ENCODE measurements around the gene CBARP. TPM values are rescaled to one million over a fixed set of nuclear protein-coding genes. Genes with fewer than 3 reads are reported as not detected.

Gene CBARP
- total RNA-seq, 1 donor from 2014 or later: 6.2 TPM

DNA sequence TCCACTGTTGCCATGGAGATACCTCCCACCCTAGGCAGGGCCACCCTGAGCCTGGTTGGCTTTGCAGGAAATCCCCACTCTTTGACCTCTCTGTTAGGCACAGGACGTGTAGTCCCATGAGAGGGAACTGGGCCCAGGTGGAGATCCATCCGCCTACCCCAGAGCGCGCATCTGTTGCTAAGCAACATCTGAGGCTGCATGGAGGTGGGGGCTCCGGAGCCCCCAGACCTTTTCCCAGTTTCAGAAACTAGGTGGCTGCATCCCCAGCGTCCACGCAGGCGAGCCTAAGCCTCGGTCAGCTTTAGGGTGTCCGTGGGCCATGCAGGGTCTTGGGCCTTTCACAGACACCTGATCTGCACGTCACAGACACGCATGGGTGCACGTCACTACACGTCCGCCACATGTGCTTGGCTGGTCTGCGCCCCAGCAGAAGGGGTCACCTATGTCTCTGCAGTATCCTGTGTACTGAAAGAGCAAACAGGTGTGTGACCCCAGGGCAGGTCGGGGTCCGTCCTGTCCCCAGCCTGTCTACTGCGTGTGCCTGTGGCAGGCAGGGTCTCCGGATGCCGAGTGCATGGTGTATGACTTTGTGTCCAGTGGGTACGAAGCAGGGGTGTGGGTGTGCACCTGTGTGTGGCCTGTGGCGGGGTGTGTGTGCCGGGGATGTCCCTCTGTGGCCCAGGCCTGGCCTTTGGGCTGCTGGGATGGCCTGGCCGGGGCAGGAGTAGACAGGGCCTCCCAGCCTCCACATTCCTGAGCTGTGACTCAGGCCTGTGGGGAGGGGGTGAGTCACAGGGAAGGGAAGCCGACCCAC lies 27.2 kb upstream of the CBARP start:
- no peak for DNase-seq (ENCODE audit: low spot score)

DNA sequence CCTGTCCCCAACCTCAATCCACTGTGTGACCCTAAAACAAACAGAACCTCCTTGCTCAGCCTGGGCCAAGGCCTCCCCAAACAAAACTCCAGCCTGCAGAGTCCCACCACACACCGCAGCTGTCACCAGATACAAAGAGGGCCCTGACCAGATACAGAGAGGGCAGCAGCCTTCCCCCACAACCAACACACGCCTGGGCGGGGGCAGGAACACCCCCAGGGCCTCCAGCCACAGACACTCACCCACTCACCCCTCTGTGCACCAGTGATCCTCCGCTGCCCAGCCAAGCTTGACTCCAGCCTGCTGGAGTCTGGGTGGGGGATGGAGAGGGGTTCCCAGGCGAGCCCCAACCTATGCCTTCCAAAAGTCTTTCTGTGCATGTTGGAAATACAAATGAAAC lies 25.4 kb upstream of the CBARP start:
- DNase-seq (ENCODE audit: low spot score): no peak

DNA sequence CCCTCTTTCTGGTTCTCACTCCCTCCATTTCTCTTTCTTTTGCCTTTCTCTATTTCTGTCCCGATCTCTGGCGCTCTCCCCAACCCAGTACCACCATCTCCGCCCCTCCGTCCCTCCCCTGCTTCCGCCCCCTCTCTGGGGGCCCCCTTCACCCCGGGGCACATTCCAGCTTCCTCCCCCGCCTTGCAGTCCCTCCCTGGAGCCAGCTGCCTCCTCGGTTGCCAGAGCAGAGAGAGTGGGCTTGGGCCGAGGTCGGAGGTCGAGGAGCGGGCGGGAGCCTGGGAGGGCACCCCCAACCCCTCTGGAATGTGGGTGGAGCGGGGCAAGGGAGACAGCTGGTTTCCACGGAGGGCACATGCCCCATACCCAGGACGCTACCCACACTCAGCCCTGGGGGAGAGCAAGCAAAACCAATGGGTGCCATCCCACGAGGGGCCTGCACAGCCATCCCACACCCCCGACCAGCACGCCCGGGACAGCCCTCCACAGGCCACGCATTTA lies 24.9 kb upstream of the CBARP start:
- DNase-seq (ENCODE audit: low spot score): no peak

DNA sequence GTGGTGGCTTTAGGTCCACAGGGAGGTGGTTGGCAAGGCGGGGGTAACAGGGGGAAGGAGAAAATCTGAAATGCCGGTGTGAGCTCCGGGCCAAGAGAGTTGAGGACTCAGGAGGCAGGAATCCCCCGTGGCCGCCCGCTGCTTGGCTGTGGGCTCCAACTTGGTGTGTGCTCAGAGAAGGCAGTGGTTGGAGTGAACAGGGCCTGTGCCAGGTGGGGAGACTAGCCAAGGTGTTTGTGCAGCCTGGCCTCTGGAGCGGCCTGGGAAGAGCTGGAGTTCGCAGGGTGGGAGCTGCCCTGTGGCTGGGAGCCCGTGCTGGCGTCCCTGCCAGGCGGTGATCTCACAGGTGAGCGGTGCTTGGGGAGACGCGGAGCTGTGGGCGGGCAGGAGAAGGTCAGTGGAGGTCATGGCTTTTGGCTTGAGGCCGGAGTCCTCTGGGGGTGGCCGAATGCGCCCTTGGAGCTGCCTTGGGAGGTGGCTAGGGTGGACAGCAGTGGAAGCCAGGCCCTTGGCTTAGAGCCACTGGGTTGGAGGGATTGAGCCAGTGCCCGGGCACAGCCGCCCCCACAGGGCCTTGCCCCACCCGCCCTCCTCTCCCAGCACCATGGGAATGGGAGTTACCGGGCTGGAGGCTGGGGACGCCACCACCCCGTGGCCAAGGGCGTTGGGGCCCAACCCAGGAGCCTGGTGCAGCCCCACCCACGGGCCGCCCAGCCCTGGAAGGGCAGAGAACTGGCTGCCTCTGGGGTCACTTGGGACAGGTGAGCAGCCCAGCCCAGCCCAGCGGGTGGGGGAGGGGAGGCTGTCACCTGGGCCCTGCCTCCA lies 24.2 kb upstream of the CBARP start:
- no peak for DNase-seq (ENCODE audit: low spot score)

GRCh38 chr19:1261538-1261797 lies 23.7 kb upstream of the CBARP start:
- no peak for DNase-seq (ENCODE audit: low spot score)

DNA sequence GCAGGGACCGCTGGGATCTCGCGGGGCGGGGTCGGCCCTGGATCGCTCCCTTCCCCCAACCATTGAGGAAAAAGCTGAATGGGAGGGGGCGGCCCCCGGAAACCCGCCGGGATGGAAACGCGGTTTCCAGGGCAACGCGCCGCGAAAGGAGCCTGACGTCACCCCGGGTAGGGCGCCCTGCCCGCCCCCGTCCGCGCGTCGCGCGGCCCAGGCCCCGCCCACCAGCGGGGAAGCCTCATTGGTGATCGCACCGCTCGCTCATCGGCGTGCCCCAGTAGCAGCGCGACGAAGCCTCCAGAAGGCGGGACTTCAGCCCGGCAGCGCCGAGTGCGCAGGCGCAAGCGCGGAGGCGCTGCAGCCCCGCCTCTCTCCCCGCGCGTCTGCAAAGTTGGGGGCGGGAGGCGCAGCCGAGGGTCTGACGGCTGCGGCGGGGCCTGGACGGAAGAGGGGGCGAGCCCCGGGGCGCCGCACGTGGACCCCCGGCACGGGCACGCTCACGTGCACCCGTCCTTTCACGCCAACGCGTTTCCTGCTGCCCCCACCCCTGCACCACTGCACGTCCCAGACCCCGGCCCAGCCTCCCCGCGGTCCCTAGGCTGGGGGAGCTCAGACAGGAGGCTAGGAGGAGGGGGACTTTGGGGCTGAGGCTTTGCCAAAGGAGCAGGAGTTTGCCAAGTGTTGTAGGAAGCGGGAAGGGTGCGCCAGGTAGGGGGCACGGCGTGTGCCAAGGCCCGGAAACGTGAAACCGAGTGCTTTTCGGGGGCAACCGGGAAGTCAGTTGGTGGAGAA lies 23.1 kb upstream of the CBARP start:
- DNase-seq (ENCODE audit: low spot score): peak; percentile 100

- no peak for DNase-seq (ENCODE audit: low spot score)
These were observed 22.3 kb upstream of the CBARP start for GRCh38 chr19:1259876-1260748.

GRCh38 chr19:1259206-1259875 lies 21.5 kb upstream of the CBARP start:
- DNase-seq (ENCODE audit: low spot score): no peak

GRCh38 chr19:1258707-1259205 lies 21.0 kb upstream of the CBARP start:
- DNase-seq (ENCODE audit: low spot score): no peak

DNA sequence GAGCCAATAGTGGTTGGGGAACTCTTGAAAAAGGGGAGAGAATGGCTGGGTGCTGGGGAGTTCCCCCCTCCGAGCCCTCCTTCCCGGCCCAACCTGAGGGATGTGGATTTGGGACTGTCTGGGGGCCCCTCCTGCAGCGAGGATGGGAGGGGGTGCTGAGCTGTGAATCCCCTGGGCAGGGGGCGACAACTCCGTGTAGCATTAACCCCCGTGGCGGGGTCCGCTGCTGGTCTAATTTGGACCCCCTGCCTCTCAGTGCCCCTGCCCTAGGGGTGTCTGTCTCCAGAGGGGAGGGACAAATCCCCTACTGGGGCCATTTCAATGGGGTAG lies 20.3 kb upstream of the CBARP start:
- no peak for DNase-seq (ENCODE audit: low spot score)

DNA sequence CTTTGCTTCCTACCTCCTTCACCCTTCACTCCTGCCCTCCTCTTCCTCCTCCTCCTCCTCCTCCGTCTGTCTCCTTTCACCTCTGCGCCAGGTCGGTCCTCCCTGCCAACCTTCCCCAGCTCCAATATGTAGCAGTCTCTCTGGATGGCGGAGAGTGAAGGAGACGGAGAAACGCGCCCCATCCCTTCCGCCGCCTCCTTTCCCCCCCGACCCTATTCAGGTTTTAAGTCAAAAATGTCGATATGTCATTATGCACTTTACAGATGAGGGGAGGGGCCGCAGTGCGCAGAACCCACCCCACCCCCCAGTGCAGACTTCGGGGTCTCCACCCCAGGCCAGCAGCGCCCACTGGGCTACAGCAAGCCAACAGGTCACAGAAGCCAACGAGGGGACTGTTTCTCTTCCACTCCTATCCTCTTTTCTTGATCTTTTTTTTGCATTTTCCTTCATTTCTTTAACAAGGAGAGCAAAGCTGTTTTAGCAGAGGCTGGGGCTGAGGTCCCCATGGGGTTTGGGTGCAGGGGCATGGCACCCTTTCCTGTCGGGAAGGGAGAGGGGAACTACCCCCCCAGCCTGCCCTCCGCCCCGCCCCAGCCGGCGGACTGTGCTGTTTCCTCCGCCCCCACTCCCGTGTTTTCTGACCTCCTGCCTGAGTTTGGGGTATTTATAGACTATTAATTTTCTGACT lies 19.8 kb upstream of the CBARP start:
- no peak for DNase-seq (ENCODE audit: low spot score)

DNA sequence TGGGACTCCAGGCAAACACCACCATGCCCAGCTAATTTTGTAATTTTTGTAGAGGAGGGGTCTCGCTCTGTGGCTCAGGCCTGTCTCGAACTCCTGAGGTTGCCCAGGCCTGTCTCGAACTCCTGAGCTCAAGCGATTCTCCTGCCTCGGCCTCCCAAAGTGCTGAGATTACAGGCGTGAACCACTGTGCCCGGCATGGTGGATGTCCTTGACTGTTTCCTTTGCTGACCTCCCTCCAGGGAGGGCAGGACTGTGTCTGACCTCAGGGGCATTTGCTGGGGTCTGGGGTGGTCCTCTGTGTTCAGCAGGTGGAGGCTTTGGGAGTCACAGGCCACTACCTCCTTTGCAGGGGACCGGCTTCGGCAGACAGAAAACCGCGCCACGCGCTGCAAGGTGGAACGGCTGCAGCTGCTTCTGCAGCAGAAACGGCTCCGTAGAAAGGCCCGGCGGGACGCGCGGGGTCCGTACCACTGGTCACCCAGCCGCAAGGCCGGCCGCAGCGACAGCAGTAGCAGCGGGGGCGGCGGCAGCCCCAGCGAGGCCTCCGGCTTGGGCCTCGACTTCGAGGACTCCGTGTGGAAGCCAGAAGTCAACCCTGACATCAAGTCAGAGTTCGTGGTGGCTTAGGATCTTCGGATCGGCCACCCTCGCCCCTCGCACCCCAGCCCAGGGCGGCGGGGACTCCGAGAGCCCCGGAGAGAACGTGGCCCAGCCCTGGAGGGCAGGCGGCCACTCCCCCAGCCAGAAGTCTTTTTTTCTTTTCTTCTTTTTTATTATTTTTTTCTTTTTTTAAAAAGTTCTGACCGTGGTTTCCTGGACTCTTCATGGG lies 19.1 kb upstream of the CBARP start:
- DNase-seq (ENCODE audit: low spot score): no peak

- DNase-seq (ENCODE audit: low spot score): no peak
These were observed 17.7 kb upstream of the CBARP start for GRCh38 chr19:1255186-1256161.

- DNase-seq (ENCODE audit: low spot score): no peak
These were observed 16.9 kb upstream of the CBARP start for GRCh38 chr19:1254530-1255185.

- no peak for DNase-seq (ENCODE audit: low spot score)
These were observed 16.3 kb upstream of the CBARP start for GRCh38 chr19:1254081-1254527.

- no peak for DNase-seq (ENCODE audit: low spot score)
These were observed 15.8 kb upstream of the CBARP start for GRCh38 chr19:1253514-1254080.

Measured in mesenteric fat pad (tissue), 1 donor.